IMR-90 (cell line): ENCODE results near the gene METTL17. TPM values are rescaled to one million over a fixed set of nuclear protein-coding genes. Genes with fewer than 3 reads are reported as not detected.

ENCODE experiments used
- ATAC-seq: fragments of 200-7000 bp; cut with Tn5 transposase; 2 replicates; pipeline ENCODE4 v1.9.1; 2020; ENCODE audit warnings: low read depth, mild to moderate bottlenecking, moderate library complexity
- BruUV-seq: library from RNA; stranded (reverse); fragments of 400-500 nt; replicated peaks from 2 replicates; lab custom pipeline; 2021; lab: Mats Ljungman, UMichigan
- CTCF ChIA-PET: fragments of 300-600 bp; formaldehyde crosslinking; extraction: SDS; loops from one replicate; lab custom pipeline; 2021; ENCODE audit warnings: antibody characterized with exemption; lab: Yijun Ruan, JAX
- POLR2A ChIA-PET: fragments of 300-600 bp; sonication (Branson Sonifier 250); formaldehyde crosslinking; loops from one replicate; lab custom pipeline; 2022; ENCODE audit warnings: antibody characterized with exemption; ENCODE audit not compliant: unreplicated experiment; lab: Charles Lee
- DNase-seq: peaks from one replicate; pipeline ENCODE4 v3.0.0; 2013
- H2AFZ ChIP-seq: replicated peaks from 2 replicates; pipeline ENCODE3; 2013; ENCODE audit warnings: low read length, mild to moderate bottlenecking; ENCODE audit not compliant: poor library complexity
- H2AK5ac ChIP-seq: 2 replicates; pipeline ENCODE4 v1.6.1; 2013; ENCODE audit warnings: low read depth, low read length, inconsistent platforms
- H2AK9ac ChIP-seq: replicated peaks from 2 replicates; pipeline ENCODE3; 2013; ENCODE audit warnings: mild to moderate bottlenecking, low read depth, low read length, moderate library complexity; ENCODE audit not compliant: poor library complexity
- H2BK120ac ChIP-seq: 2 replicates; pipeline ENCODE4 v1.6.1; 2013; ENCODE audit warnings: low read depth, low read length, inconsistent platforms
- H2BK15ac ChIP-seq: 3 replicates; pipeline ENCODE4 v1.6.1; 2013; ENCODE audit warnings: low read depth, low read length, inconsistent platforms
- H2BK20ac ChIP-seq: 2 replicates; pipeline ENCODE4 v1.6.1; 2013; ENCODE audit warnings: low read depth, mild to moderate bottlenecking, inconsistent platforms, low read length, moderate library complexity
- H2BK5ac ChIP-seq: 2 replicates; pipeline ENCODE4 v1.6.1; 2013; ENCODE audit warnings: mild to moderate bottlenecking, low read depth, low read length, inconsistent platforms; ENCODE audit not compliant: poor library complexity, severe bottlenecking
- H3K14ac ChIP-seq: replicated peaks from 2 replicates; pipeline ENCODE4 v1.6.1; 2013; ENCODE audit warnings: low read depth, low read length, inconsistent platforms
- H3K18ac ChIP-seq: 2 replicates; pipeline ENCODE4 v1.6.1; 2013; ENCODE audit warnings: low read depth, low read length, control low read depth
- H3K23ac ChIP-seq: 2 replicates; pipeline ENCODE4 v1.6.1; 2013; ENCODE audit warnings: low read depth, low read length, inconsistent platforms
- H3K27ac ChIP-seq: 2 replicates; pipeline ENCODE4 v1.5.1; 2013; ENCODE audit warnings: mild to moderate bottlenecking, control low read depth, low read length; ENCODE audit not compliant: insufficient read depth
- H3K27me3 ChIP-seq: 2 replicates; pipeline ENCODE4 v1.6.1; 2013; ENCODE audit warnings: low read length; ENCODE audit not compliant: control insufficient read depth, insufficient read depth
- H3K36me3 ChIP-seq: 2 replicates; pipeline ENCODE4 v1.6.1; 2013; ENCODE audit warnings: low read length, mixed read lengths; ENCODE audit not compliant: control insufficient read depth, insufficient read depth
- H3K4ac ChIP-seq: 2 replicates; pipeline ENCODE4 v1.6.1; 2013; ENCODE audit warnings: low read depth, low read length, inconsistent platforms
- H3K4me1 ChIP-seq: 2 replicates; pipeline ENCODE4 v1.6.1; 2013; ENCODE audit warnings: low read length, mixed read lengths; ENCODE audit not compliant: control insufficient read depth, insufficient read depth
- H3K4me2 ChIP-seq: 2 replicates; pipeline ENCODE4 v1.6.1; 2013; ENCODE audit warnings: low read depth, mild to moderate bottlenecking, control low read depth, low read length, moderate library complexity
- H3K4me3 ChIP-seq: 2 replicates; pipeline ENCODE4 v1.5.1; 2013; ENCODE audit warnings: low read depth, mild to moderate bottlenecking, control low read depth, low read length, moderate library complexity; ENCODE audit not compliant: insufficient read depth
- H3K56ac ChIP-seq: 2 replicates; pipeline ENCODE4 v1.6.1; 2013; ENCODE audit warnings: low read length, inconsistent platforms; ENCODE audit not compliant: insufficient read depth; ENCODE audit errors: extremely low read depth
- H3K79me1 ChIP-seq, 2 experiments: 2 replicates each; pipeline ENCODE4 v1.6.1; 2013; ENCODE audit warnings: low read length in 2 of 2, inconsistent platforms in 1 of 2, low read depth in 1 of 2
- H3K9ac ChIP-seq: 2 replicates; pipeline ENCODE4 v1.6.1; 2013; ENCODE audit warnings: low read depth, low read length, control low read depth
- H3K9me1 ChIP-seq: 2 replicates; pipeline ENCODE4 v1.6.1; 2013; ENCODE audit warnings: low read length, inconsistent platforms; ENCODE audit not compliant: insufficient read depth
- H3K9me3 ChIP-seq: 2 replicates; pipeline ENCODE4 v1.6.1; 2013; ENCODE audit warnings: low read length; ENCODE audit not compliant: control insufficient read depth, insufficient read depth
- H4K20me1 ChIP-seq: 2 replicates; pipeline ENCODE4 v1.6.1; 2013; ENCODE audit warnings: low read length, inconsistent platforms; ENCODE audit not compliant: insufficient read depth
- H4K5ac ChIP-seq: 2 replicates; pipeline ENCODE4 v1.6.1; 2013; ENCODE audit warnings: mild to moderate bottlenecking, low read depth, low read length, control low read depth
- H4K8ac ChIP-seq, 2 experiments: 2 replicates each; pipeline ENCODE4 v1.6.1; 2013; ENCODE audit warnings: low read depth in 2 of 2, low read length in 2 of 2, control low read depth in 1 of 2, inconsistent platforms in 1 of 2
- H4K91ac ChIP-seq: 2 replicates; pipeline ENCODE4 v1.6.1; 2013; ENCODE audit warnings: low read depth, low read length, inconsistent platforms; ENCODE audit not compliant: insufficient read depth
- CEBPB ChIP-seq: IDR thresholded peaks from 2 replicates; pipeline ENCODE4 v1.6.1; 2012; ENCODE audit warnings: low read depth, low read length, improper control_type of control experiment
- POLR2A ChIP-seq: IDR thresholded peaks from 2 replicates; pipeline ENCODE4 v1.6.1; 2012; ENCODE audit warnings: mild to moderate bottlenecking, low read depth, low read length
- WGBS, 2 experiments: methylation state at CpG; one replicate each; pipeline versions ENCODE4 v1.1.5 to v1.1.7; 2013; ENCODE audit warnings: missing lambda C conversion rate in 2 of 2; ENCODE audit not compliant: insufficient read length in 1 of 2; ENCODE audit errors: extremely low coverage in 2 of 2; 5-methylcytosine and 5-hydroxymethylcytosine counted together
- dilution Hi-C: fragments of 300-500 bp; cut with HindIII; formaldehyde crosslinking; loops from one replicate; pipeline ENCODE4 v1.14.3; 2018; ENCODE audit warnings: low sequenced_read_pairs; ENCODE audit not compliant: unreplicated experiment
- in situ Hi-C: fragments of 300-500 bp; cut with MboI; formaldehyde crosslinking; loops from 3 replicates; pipeline ENCODE4 v1.14.3; 2019; ENCODE audit warnings: low sequenced_read_pairs, inconsistent platforms, mixed read lengths
- intact Hi-C: fragments of 100-400 bp; cut with micrococcal nuclease; formaldehyde crosslinking; loops from 2 replicates; pipeline ENCODE4 v1.10.0; 2022
- microRNA-seq, 2 experiments: library from miRNA; stranded (forward) in 1 of 2; unstranded in 1 of 2; fragments of 10-50 nt in 1 of 2; fragments of <30 nt in 1 of 2; gene quantifications in 1 of 2; microRNA quantifications in 1 of 2; one replicate each; pipeline versions ENCODE3 to v1.1.0; 2013 to 2020; ENCODE audit not compliant: insufficient read depth in 1 of 2, insufficient read length in 1 of 2, unreplicated experiment in 1 of 2
- polyA plus RNA-seq, 3 experiments: library from polyadenylated mRNA; depleted of rRNA; stranded (reverse); fragments of >200 nt; gene quantifications; 2 replicates each; pipeline ENCODE4 v1.2.3, GENCODE V29; 2012; ENCODE audit warnings: low replicate concordance in 1 of 3
- small RNA-seq, 5 experiments: library from RNA; depleted of rRNA; stranded (forward); fragments of <200 nt; gene quantifications; one replicate each; pipeline ENCODE3, GENCODE V24; 2012
- total RNA-seq: library from RNA; depleted of rRNA; stranded (reverse); fragments of >200 nt; gene quantifications from 2 replicates; pipeline ENCODE4 v1.2.3, GENCODE V29; 2012; rRNA removed

METTL17 gene
- total and polyA plus RNA-seq, 2 of the 4 experiments (the other 2 are of a cell fraction) = 32.8 to 69.7 TPM

GRCh38 chr14:21043974-21044618 is 54.3 kb downstream of the METTL17 start:
- no peak overlapping the region for H2BK120ac ChIP-seq
- in situ Hi-C loops (no loop called here), intact Hi-C loops (no loop called here), dilution Hi-C loops (no loop called here)
- DNase-seq (no peak), ATAC-seq (no peak)
- H3K14ac ChIP-seq = no peak overlapping the region
- no peak overlapping the region for H2BK5ac ChIP-seq
- H4K20me1 ChIP-seq = no peaks in the 10 kb centered on the region
- H3K56ac ChIP-seq = no peak overlapping the region
- peaks cover 3% of the 10 kb centered on the region for H3K4me1 ChIP-seq
- H3K9ac ChIP-seq = no peak overlapping the region
- CTCF ChIA-PET = interaction anchor here (1.2 kb wide), 1 partner anchor 29 kb away, joined by 6 read pairs; no protein-coding TSS in a partner anchor
- peaks cover 25% of the 10 kb centered on the region for H3K27me3 ChIP-seq
- H3K9me1 ChIP-seq = no peaks in the 10 kb centered on the region
- BruUV-seq = no TSS peak
- H3K27ac ChIP-seq = no peak overlapping the region
- H3K4me2 ChIP-seq = no peak overlapping the region
- no peak overlapping the region for H4K5ac ChIP-seq
- no peak overlapping the region for H4K91ac ChIP-seq
- H3K79me1 ChIP-seq = no peaks in the 10 kb centered on the region
- no peak overlapping the region for H2AFZ ChIP-seq
- no peak overlapping the region for H3K18ac ChIP-seq
- no peak overlapping the region for H2BK15ac ChIP-seq
- TF ChIP-seq POLR2A = no peak
- peak; percentile 85 for TF ChIP-seq CEBPB
- H3K4me3 ChIP-seq = no peak overlapping the region
- H3K36me3 ChIP-seq = no peaks in the 10 kb centered on the region
- no peak overlapping the region for H4K8ac ChIP-seq
- no CpG with 5 or more reads among the region's 6 CpGs for WGBS, 2 experiments
- H3K9me3 ChIP-seq = no peaks in the 10 kb centered on the region
- H2AK9ac ChIP-seq = no peak overlapping the region
- no peak overlapping the region for H2BK20ac ChIP-seq
- POLR2A ChIA-PET = no interaction called here
- H3K4ac ChIP-seq = no peak overlapping the region
- no peak overlapping the region for H2AK5ac ChIP-seq
- H3K23ac ChIP-seq = no peak overlapping the region

Small RNAs within 50 kb of the gene (microRNA-seq; reads per million reads assigned to microRNA genes)
- gene MIR6717 (ENCODE audit: unreplicated experiment) (not detected), gene RN7SL189P (ENCODE audit: insufficient read depth, insufficient read length) (not detected)

Small RNAs within 50 kb of the gene (small RNA-seq; reads per million reads assigned to genes)
- 0 reads per million in 5 experiments for gene RN7SL189P

Other genes starting within 250 kb of the METTL17 start
- gene EDDM3A, start 244.1 kb upstream of the METTL17 start, total RNA-seq = not detected in 2 replicates
- gene EDDM3A, start 244.1 kb upstream of the METTL17 start, polyA plus RNA-seq (2012; rRNA removed) = not detected in 2 replicates
- not detected in 2 replicates for gene EDDM3B, start 221.6 kb upstream of the METTL17 start, total RNA-seq
- not detected in 2 replicates for gene EDDM3B, start 221.6 kb upstream of the METTL17 start, polyA plus RNA-seq (2012; rRNA removed)
- not detected in 2 replicates for gene RNASE6, start 208.7 kb upstream of the METTL17 start, total RNA-seq
- gene RNASE6, start 208.7 kb upstream of the METTL17 start, polyA plus RNA-seq (2012; rRNA removed) = not detected in 2 replicates
- not detected in 2 replicates for gene RNASE1, start 187.1 kb upstream of the METTL17 start, total RNA-seq
- gene RNASE1, start 187.1 kb upstream of the METTL17 start, polyA plus RNA-seq (2012; rRNA removed) = not detected in 2 replicates
- gene RNASE3, start 98.6 kb upstream of the METTL17 start, total RNA-seq = not detected in 2 replicates
- gene RNASE3, start 98.6 kb upstream of the METTL17 start, polyA plus RNA-seq (2012; rRNA removed) = not detected in 2 replicates
- gene RNASE2, start 34.5 kb upstream of the METTL17 start, total RNA-seq = not detected in 2 replicates
- gene RNASE2, start 34.5 kb upstream of the METTL17 start, polyA plus RNA-seq (2012; rRNA removed) = not detected in 2 replicates
- gene SLC39A2, start 9.3 kb downstream of the METTL17 start, total RNA-seq = not detected in 2 replicates
- gene SLC39A2, start 9.3 kb downstream of the METTL17 start, polyA plus RNA-seq (2012; rRNA removed) = not detected in 2 replicates
- 0.36 and 0.56 TPM in 2 replicates for gene NDRG2, start 35.1 kb downstream of the METTL17 start, total RNA-seq
- 1.2 and 1.5 TPM in 2 replicates for gene NDRG2, start 35.1 kb downstream of the METTL17 start, polyA plus RNA-seq (2012; rRNA removed)
- not detected in 2 replicates for gene TPPP2, start 40.2 kb downstream of the METTL17 start, total RNA-seq
- not detected in 2 replicates for gene TPPP2, start 40.2 kb downstream of the METTL17 start, polyA plus RNA-seq (2012; rRNA removed)
- gene RNASE13, start 44.8 kb downstream of the METTL17 start, total RNA-seq = not detected in 2 replicates
- not detected in 2 replicates for gene RNASE13, start 44.8 kb downstream of the METTL17 start, polyA plus RNA-seq (2012; rRNA removed)
- gene RNASE7, start 52.4 kb downstream of the METTL17 start, total RNA-seq = not detected in 2 replicates
- gene RNASE7, start 52.4 kb downstream of the METTL17 start, polyA plus RNA-seq (2012; rRNA removed) = not detected in 2 replicates
- not detected in 2 replicates for gene RNASE8, start 67.8 kb downstream of the METTL17 start, total RNA-seq
- not detected in 2 replicates for gene RNASE8, start 67.8 kb downstream of the METTL17 start, polyA plus RNA-seq (2012; rRNA removed)
- gene ARHGEF40, start 80.3 kb downstream of the METTL17 start, total RNA-seq = 16.1 and 18.1 TPM in 2 replicates
- gene ARHGEF40, start 80.3 kb downstream of the METTL17 start, polyA plus RNA-seq (2012; rRNA removed) = 58.4 and 62.8 TPM in 2 replicates
- 0.83 and 0.90 TPM in 2 replicates for gene ZNF219, start 108.7 kb downstream of the METTL17 start, total RNA-seq
- gene ZNF219, start 108.7 kb downstream of the METTL17 start, polyA plus RNA-seq (2012; rRNA removed) = 3.8 and 4.6 TPM in 2 replicates
- gene TMEM253, start 111.1 kb downstream of the METTL17 start, total RNA-seq = not detected in 2 replicates
- 0.07 TPM in 1 of 2 replicates, not detected in the other for gene TMEM253, start 111.1 kb downstream of the METTL17 start, polyA plus RNA-seq (2012; rRNA removed)
- gene OR5AU1, start 166.1 kb downstream of the METTL17 start, total RNA-seq = not detected in 2 replicates
- gene OR5AU1, start 166.1 kb downstream of the METTL17 start, polyA plus RNA-seq (2012; rRNA removed) = not detected in 2 replicates